H1 (cell line): ENCODE data around the gene MICALL1. TPM values are rescaled to one million over a fixed set of nuclear protein-coding genes. Genes with fewer than 3 reads are reported as not detected.
"Not testable (repeated sequence)": the region's sequence is repeated elsewhere in the genome, so short reads cannot be mapped to it uniquely, and the experiment has no call there.

Experiments used
- CTCF ChIA-PET: fragments of 300-600 bp; sonication (Branson Sonifier 250); formaldehyde crosslinking; loops from one replicate; lab custom pipeline; 2021; ENCODE audit not compliant: partially characterized antibody; lab: Charles Lee
- POLR2A ChIA-PET: fragments of 300-600 bp; sonication (Branson Sonifier 250); formaldehyde crosslinking; loops from one replicate; lab custom pipeline; 2021; ENCODE audit warnings: inconsistent platforms; ENCODE audit not compliant: partially characterized antibody; lab: Charles Lee
- DNase-seq, 2 experiments: peaks; one replicate each; pipeline versions ENCODE4 v3.0.0 to v3.0.0-alpha.2; 2010 to 2022; ENCODE audit warnings: low spot score in 2 of 2, low read depth in 1 of 2, mixed read lengths in 1 of 2
- FAIRE-seq: peaks from 2 replicates; lab custom pipeline; 2011; peaks lifted over from hg19 to GRCh38; lab: Jason Lieb, UNC
- H2AFZ ChIP-seq: 2 replicates; pipeline ENCODE4 v1.8.1; 2012; ENCODE audit warnings: low read length, inconsistent platforms
- H2AK5ac ChIP-seq: 2 replicates; pipeline ENCODE4 v1.6.1; 2013; ENCODE audit warnings: low read depth, low read length
- H2BK120ac ChIP-seq: replicated peaks from 2 replicates; pipeline ENCODE3; 2013; ENCODE audit warnings: low read depth, low read length, inconsistent platforms
- H2BK12ac ChIP-seq: 2 replicates; pipeline ENCODE4 v1.6.1; 2013; ENCODE audit warnings: low read depth, low read length
- H2BK15ac ChIP-seq: 2 replicates; pipeline ENCODE4 v1.6.1; 2013; ENCODE audit warnings: low read length
- H2BK20ac ChIP-seq: 2 replicates; pipeline ENCODE4 v1.6.1; 2013; ENCODE audit warnings: low read length
- H2BK5ac ChIP-seq: 2 replicates; pipeline ENCODE4 v1.6.1; 2013; ENCODE audit warnings: low read depth, low read length
- H3K14ac ChIP-seq: 2 replicates; pipeline ENCODE4 v1.6.1; 2013; ENCODE audit warnings: inconsistent platforms; ENCODE audit not compliant: insufficient read length
- H3K18ac ChIP-seq: 2 replicates; pipeline ENCODE4 v1.6.1; 2013; ENCODE audit warnings: low read length; ENCODE audit errors: extremely low read depth
- H3K23ac ChIP-seq: 2 replicates; pipeline ENCODE4 v1.6.1; 2013; ENCODE audit warnings: inconsistent platforms; ENCODE audit not compliant: insufficient read length
- H3K23me2 ChIP-seq: 2 replicates; pipeline ENCODE4 v1.6.1; 2013; ENCODE audit warnings: low read depth, low read length
- H3K27ac ChIP-seq: 2 replicates; pipeline ENCODE4 v1.6.1; 2011; ENCODE audit warnings: low read depth, low read length, inconsistent platforms
- H3K27me3 ChIP-seq, 4 experiments: replicated peaks in 1 of 4; 1 replicate in 1 of 4; 2 replicates in 3 of 4; pipeline versions ENCODE4 v1.6.1 to v1.8.1; 2011 to 2013; ENCODE audit warnings: low read length in 3 of 4, mild to moderate bottlenecking in 3 of 4, inconsistent platforms in 2 of 4, mixed read lengths in 2 of 4, moderate library complexity in 1 of 4; ENCODE audit not compliant: control insufficient read depth in 3 of 4, insufficient read depth in 3 of 4; ENCODE audit errors: extremely low read depth in 1 of 4
- H3K36me3 ChIP-seq, 4 experiments: 2 replicates each; pipeline versions ENCODE4 v1.6.1 to v1.8.1; 2011 to 2013; ENCODE audit warnings: mild to moderate bottlenecking in 4 of 4, low read length in 3 of 4, moderate library complexity in 2 of 4, control low read depth in 1 of 4, inconsistent platforms in 1 of 4; ENCODE audit not compliant: insufficient read depth in 4 of 4, control insufficient read depth in 2 of 4
- H3K4ac ChIP-seq: replicated peaks from 2 replicates; pipeline ENCODE3; 2013; ENCODE audit warnings: low read length, low read depth, mixed read lengths, inconsistent platforms; ENCODE audit not compliant: insufficient read length
- H3K4me1 ChIP-seq, 4 experiments: replicated peaks in 1 of 4; 1 replicate in 1 of 4; 2 replicates in 3 of 4; pipeline versions ENCODE4 v1.6.1 to v1.8.1; 2011 to 2013; ENCODE audit warnings: low read length in 3 of 4, inconsistent platforms in 2 of 4, mixed read lengths in 1 of 4; ENCODE audit not compliant: insufficient read depth in 4 of 4, control insufficient read depth in 3 of 4
- H3K4me2 ChIP-seq, 2 experiments: 2 replicates each; pipeline versions ENCODE4 v1.6.1 to v1.8.1; 2011 to 2013; ENCODE audit warnings: low read depth in 2 of 2, low read length in 2 of 2, control low read depth in 1 of 2, inconsistent platforms in 1 of 2, mild to moderate bottlenecking in 1 of 2; ENCODE audit not compliant: insufficient read depth in 1 of 2
- H3K4me3 ChIP-seq, 4 experiments: fragments of 200-600, 300-600 bp in 1 of 4; sonication (generic), shearing (Covaris generic), sonication (Bioruptor Twin) in 1 of 4; 2 replicates each; pipeline versions ENCODE4 v1.5.1 to v1.8.1; 2011 to 2016; ENCODE audit warnings: low read length in 4 of 4, low read depth in 3 of 4, control low read depth in 2 of 4, inconsistent platforms in 2 of 4, mild to moderate bottlenecking in 2 of 4, mixed read lengths in 1 of 4, moderate library complexity in 1 of 4; ENCODE audit not compliant: insufficient read depth in 2 of 4; ENCODE audit errors: extremely low read depth in 1 of 4
- H3K56ac ChIP-seq: replicated peaks from 2 replicates; pipeline ENCODE3; 2013; ENCODE audit warnings: low read depth, mild to moderate bottlenecking, mixed read lengths, low read length, inconsistent platforms; ENCODE audit not compliant: insufficient read length
- H3K79me1 ChIP-seq: 2 replicates; pipeline ENCODE4 v1.6.1; 2013; ENCODE audit warnings: low read depth, low read length, control low read depth
- H3K79me2 ChIP-seq, 2 experiments: 2 replicates each; pipeline versions ENCODE4 v1.6.1 to v1.8.1; 2012 to 2013; ENCODE audit warnings: low read length in 2 of 2, mild to moderate bottlenecking in 2 of 2, inconsistent platforms in 1 of 2; ENCODE audit not compliant: insufficient read depth in 2 of 2, control insufficient read depth in 1 of 2
- H3K9ac ChIP-seq, 4 experiments: replicated peaks in 1 of 4; 1 replicate in 1 of 4; 2 replicates in 3 of 4; pipeline versions ENCODE4 v1.6.1 to v1.8.1; 2011 to 2013; ENCODE audit warnings: low read depth in 3 of 4, low read length in 3 of 4, control low read depth in 2 of 4, mild to moderate bottlenecking in 2 of 4, moderate library complexity in 2 of 4, inconsistent platforms in 1 of 4; ENCODE audit errors: extremely low read depth in 1 of 4
- H3K9me3 ChIP-seq, 2 experiments: 2 replicates each; pipeline versions ENCODE4 v1.6.1 to v1.8.1; 2012 to 2013; ENCODE audit warnings: mild to moderate bottlenecking in 2 of 2, moderate library complexity in 2 of 2, control low read depth in 1 of 2, inconsistent platforms in 1 of 2, low read depth in 1 of 2, low read length in 1 of 2, mixed read lengths in 1 of 2; ENCODE audit not compliant: insufficient read depth in 2 of 2
- H4K20me1 ChIP-seq, 2 experiments: replicated peaks in 1 of 2; 2 replicates each; pipeline versions ENCODE3 to v1.8.1; 2011 to 2013; ENCODE audit warnings: inconsistent platforms in 2 of 2, low read length in 2 of 2, mild to moderate bottlenecking in 1 of 2; ENCODE audit not compliant: insufficient read depth in 2 of 2, control insufficient read depth in 1 of 2
- H4K5ac ChIP-seq: 2 replicates; pipeline ENCODE4 v1.6.1; 2013; ENCODE audit warnings: low read length, low read depth, mixed read lengths, inconsistent platforms; ENCODE audit not compliant: insufficient read length
- H4K8ac ChIP-seq: 2 replicates; pipeline ENCODE4 v1.8.0; 2013; ENCODE audit warnings: mild to moderate bottlenecking, moderate library complexity, low read length, inconsistent platforms; ENCODE audit not compliant: insufficient read depth; ENCODE audit errors: extremely low read depth
- H4K91ac ChIP-seq: replicated peaks from 2 replicates; pipeline ENCODE3; 2013; ENCODE audit warnings: low read length, mixed read lengths, inconsistent platforms; ENCODE audit not compliant: insufficient read length
- WGBS, 2 experiments: shearing (Covaris generic) in 1 of 2; methylation state at CpG; one replicate each; pipeline versions ENCODE4 v1.1.6 to v1.1.7; 2013 to 2015; ENCODE audit warnings: low lambda C conversion rate in 2 of 2, mixed read lengths in 2 of 2, inconsistent platforms in 1 of 2, low coverage in 1 of 2, missing lambda C conversion rate in 1 of 2; ENCODE audit not compliant: insufficient replicate concordance in 2 of 2, insufficient coverage in 1 of 2, insufficient read length in 1 of 2; ENCODE audit errors: extremely low coverage in 1 of 2, missing lambda C conversion rate in 1 of 2; 5-methylcytosine and 5-hydroxymethylcytosine counted together
- polyA plus RNA-seq, 7 experiments: library from polyadenylated mRNA; depleted of rRNA in 3 of 7; stranded (reverse) in 5 of 7; unstranded in 2 of 7; fragments of >200 nt in 5 of 7; fragments of 200-250 nt in 2 of 7; gene quantifications; 1 replicate in 5 of 7; 2 replicates in 1 of 7; 4 replicates in 1 of 7; pipeline versions ENCODE4 v1.2.1 to v1.2.3, GENCODE V29; 2011 to 2013; ENCODE audit warnings: missing spikeins in 2 of 7, mixed read lengths in 2 of 7
- total RNA-seq: library from RNA; stranded (reverse); fragmentation: NEBNext Ultra II Directional; extraction: Animal tissue kit (Norgen Biotek cat#: 25700); gene quantifications from 2 replicates; pipeline ENCODE4 v1.2.1, GENCODE V29; 2021

The MICALL1 gene
- total and polyA plus RNA-seq, 2 of the 8 experiments (the other 6 are each of a cell fraction or from before 2014, with no cell fraction given) = 17.7 to 32.1 TPM

GRCh38 chr22:37955825-37956397, 49.8 kb downstream of the MICALL1 start:
- H3K23ac ChIP-seq, H3K4me2 ChIP-seq, H3K27me3 ChIP-seq, H3K4ac ChIP-seq, H3K4me3 ChIP-seq, H2BK120ac ChIP-seq, H3K23me2 ChIP-seq, H2AFZ ChIP-seq, H2BK12ac ChIP-seq, H4K8ac ChIP-seq, H3K56ac ChIP-seq, H2BK15ac ChIP-seq, FAIRE-seq, H2BK5ac ChIP-seq, H3K9me3 ChIP-seq, H3K18ac ChIP-seq, H2BK20ac ChIP-seq, H3K14ac ChIP-seq, H2AK5ac ChIP-seq, DNase-seq, H3K79me1 ChIP-seq, H3K27ac ChIP-seq, H3K9ac ChIP-seq, H4K91ac ChIP-seq, H4K20me1 ChIP-seq, H4K5ac ChIP-seq: not testable (repeated sequence)
- WGBS, 2 experiments = 90% methylated on average over 15 of the region's 15 CpGs; no CpG with 5 or more reads in 1 of the 2 experiments
- Histone ChIP-seq H3K79me2 (peaks cover 0 to 16% of the 10 kb centered on the region in 2 experiments; a peak in 2 of 4 replicates), H3K4me1 (peaks cover 0 to 10% (median 4%) of the 10 kb centered on the region in 4 experiments; a peak in 4 of 7 replicates), H3K36me3 (peaks cover 10 to 31% (median 27%) of the 10 kb centered on the region in 4 experiments)
- CTCF ChIA-PET = interaction anchor here (1.3 to 7.9 kb wide), 5 partner anchors 10 to 69 kb away, joined by 3 to 48 read pairs (median 5); no protein-coding TSS in a partner anchor
- POLR2A ChIA-PET = interaction anchor here (0.7 to 1.0 kb wide), 2 partner anchors 21 to 152 kb away, joined by 3 read pairs; no protein-coding TSS in a partner anchor
